HG03064 (cell line): ENCODE measurements around the gene HIPK2.

Experiments used
- ATAC-seq: cut with Tn5 transposase; IDR thresholded peaks from one replicate; pipeline ENCODE4 v1.9.1; 2021; ENCODE audit warnings: low read depth; ENCODE audit not compliant: unreplicated experiment

HIPK2 gene

GRCh38 chr7:139753081-139753692 lies 24.6 kb downstream of the HIPK2 start:
- no peak for ATAC-seq

DNA sequence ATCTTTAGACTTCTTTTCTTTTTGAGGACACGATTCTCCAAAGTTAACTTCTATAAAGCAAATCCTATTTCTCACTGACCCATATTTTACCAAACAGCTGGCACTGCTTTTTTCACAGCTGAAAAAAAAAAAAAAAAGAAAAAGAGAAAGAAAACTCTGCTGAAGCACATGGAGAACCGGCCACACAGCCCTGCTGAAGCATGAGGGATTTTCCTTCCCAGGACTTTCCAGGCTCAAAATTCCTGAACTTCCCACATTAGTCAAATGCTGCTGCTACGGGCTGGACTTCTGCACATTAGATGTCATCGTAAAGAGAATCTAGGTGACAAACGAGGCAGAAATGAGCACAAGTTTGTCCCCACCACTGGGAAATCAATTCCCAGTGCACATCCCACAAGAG lies 25.2 kb downstream of the HIPK2 start:
- no peak for ATAC-seq

DNA sequence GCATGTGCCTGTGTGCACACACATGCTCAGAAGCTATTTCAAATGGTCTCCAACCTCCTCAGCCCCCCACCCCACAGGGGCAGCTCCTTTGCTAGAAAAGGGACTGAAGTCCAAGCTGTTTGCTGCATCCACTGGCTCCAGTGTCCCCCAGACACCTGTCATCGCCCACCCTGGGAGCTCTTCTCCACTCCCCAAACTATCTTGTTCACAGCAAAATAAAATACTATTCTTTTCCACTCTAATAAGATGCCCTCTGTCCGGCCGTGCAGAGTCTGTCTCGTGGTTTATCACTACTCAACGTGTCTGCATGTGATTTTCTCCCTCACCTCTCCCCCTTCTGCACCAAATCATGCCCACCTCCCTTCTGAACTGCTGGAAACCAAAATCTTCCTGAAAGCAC lies 25.6 kb downstream of the HIPK2 start:
- no peak for ATAC-seq

GRCh38 chr7:139750459-139751095 lies 27.2 kb downstream of the HIPK2 start:
- ATAC-seq: no peak

- ATAC-seq: no peak
Measured at GRCh38 chr7:139749545-139749944, 28.3 kb downstream of the HIPK2 start.

GRCh38 chr7:139748941-139749340 lies 28.9 kb downstream of the HIPK2 start:
- no peak for ATAC-seq

GRCh38 chr7:139748373-139748765 lies 29.4 kb downstream of the HIPK2 start:
- ATAC-seq: no peak

DNA sequence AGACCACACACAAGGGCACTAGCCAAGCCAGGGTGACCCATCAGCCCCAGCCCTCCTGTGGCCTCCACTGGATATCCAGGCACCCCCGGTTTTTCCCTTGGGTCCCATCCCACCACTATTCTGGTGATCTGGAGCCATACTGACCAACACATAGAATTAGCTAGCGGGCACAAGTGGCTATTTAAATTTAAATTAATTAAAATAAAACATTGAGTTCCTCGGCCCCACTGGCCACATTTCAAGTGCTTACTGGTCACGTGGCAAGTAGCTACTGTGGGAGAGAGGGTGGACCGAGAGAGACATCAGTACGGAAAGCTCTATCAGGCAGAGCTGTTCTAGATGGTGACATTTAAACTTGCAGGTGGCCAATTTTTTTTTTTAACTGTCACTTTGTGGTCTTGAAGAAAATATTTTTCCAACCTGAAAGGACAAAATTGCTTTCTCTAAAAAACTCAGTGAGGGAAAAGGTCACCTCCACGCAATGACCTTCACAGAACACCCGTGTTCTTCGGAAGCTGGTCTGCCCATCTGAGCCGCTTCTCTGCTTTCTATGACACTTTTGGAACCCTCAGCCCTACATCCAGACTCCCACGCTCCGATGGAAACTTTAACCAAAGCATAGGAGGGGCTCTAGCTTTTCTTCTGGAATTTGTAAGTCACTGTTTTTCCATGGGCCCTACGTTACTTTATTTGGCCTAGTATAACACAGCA lies 30.0 kb downstream of the HIPK2 start:
- no peak for ATAC-seq

- no peak for ATAC-seq
Measured at GRCh38 chr7:139746652-139747051, 31.1 kb downstream of the HIPK2 start.

DNA sequence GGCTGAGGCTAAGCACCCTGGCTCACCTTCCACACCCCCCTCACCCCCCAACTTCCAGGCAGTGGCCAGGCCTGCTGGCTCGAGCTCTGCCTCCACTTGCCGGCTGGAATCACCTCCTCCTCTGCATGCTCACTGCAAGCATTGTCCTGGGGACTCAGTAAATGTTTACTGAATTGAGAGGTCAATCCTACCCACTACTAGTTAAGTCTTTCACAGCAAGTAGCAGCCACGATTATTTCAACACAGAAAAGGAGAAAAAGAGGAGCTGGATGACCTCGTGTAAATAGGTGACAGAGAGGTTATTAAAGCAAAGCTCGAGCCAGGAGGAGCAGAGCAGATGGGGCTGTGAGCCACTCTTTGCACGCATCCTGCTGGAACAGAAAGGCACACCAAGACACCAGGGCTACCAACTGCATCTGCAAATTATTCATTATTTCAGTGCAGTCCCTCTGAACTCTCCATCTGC lies 32.1 kb downstream of the HIPK2 start:
- ATAC-seq: no peak

DNA sequence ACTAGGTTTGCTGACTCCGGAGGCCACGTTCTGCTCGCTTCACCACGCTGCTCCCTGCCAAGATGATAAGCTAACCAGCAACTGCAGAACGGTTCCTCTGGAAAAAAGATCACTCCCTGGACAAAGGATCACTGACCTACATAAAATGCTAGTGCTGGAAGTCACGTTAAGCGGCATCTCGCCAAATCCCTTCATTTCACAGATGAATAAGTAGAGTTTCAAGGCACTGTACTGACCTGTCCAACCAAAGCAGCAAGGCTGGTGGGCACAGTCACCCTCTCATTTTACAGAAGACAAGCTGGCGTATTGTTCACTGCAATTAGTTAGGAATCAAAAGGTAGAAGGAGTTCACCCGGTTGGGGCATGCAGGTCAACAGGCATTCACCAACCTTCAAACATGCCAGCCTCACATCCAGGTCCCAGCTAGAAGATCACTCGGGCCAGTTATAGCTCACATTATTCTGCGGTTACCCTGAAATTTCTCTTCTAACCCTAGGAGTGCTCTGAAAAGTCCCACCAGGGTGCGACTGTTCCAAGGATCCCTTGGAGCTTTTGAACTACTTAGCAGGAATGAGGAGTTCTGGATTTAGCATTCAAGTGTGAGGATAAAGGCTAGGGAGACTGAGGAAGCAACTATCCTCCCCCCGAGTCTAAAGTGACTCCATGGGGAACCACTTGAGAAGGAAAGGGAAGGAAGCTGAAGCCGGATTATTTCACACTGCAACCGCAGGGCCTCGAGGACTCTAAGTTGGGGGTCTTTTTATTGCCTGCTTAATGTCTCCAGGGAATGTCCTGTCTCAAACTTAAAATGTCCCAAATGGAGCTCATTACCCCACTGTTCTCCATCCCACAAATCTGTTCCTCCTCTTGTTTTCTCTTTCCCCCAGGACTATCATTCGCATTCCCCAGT lies 32.8 kb downstream of the HIPK2 start:
- no peak for ATAC-seq

DNA sequence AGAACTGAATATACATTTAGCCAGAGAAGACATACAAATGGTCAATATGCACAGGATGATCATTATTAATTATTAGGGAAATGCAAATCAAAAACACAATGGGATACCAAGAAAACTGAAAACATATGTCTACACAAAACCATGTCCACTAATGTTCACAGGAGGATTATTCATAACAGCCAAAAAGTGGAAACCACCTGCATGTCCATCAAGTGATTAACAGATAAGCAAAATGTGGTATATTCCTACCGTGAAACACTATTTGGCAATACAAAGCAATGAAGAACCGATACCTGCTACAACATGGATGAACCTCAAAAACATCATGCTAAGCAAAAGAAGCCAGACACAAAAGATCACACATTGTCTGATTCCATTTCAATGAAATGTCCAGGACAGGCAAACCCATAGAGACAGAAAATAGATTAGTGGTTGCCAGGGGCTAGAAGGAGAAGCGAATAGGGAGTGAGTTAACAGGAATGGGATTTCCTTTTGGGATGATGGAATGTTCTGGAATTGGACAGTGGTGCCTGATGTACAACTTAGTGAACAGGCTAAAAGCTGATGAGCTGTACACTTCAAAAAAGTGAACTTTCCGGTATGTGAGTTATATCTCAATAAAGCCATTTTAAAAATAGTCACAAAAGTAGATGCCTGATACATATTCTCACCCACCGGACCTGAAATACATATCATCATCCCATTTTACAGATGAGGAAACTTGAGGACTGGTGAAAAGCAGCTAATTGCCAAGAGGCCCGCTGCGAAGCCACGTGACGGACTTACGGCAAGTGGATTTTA lies 33.6 kb downstream of the HIPK2 start:
- ATAC-seq: no peak

DNA sequence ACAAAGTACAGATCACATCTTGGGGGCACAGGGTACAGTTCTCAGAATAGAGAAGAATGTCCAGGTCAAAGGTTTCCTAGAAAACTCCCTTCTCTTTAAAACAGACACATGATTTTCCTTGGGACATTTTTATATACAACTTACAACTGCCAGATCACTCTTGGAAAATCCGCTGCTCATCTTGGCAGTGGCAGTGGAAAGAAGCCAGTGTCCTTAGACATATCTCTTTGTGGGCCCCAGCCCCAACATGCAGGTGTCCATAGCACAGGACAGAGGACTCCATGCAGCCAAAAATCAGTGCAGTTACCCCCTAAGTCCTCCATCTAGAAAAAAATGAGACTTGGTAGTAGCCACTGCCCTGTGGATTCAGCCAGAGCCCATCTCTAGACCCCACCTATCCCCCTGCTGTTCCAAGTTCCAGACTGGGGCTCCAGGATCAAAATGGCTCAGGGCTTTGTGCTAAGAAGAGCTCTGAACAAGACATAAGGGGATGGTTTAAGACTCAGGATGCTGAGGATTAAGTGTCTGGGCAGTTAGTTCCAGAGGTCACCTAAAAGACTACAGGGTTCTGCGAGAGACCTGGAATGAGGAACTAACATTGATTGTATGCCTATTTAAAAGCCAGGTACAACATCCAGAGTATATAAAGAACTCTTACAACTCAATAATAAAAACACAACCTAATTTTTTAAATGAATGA lies 34.4 kb downstream of the HIPK2 start:
- ATAC-seq: no peak

- no peak for ATAC-seq
Measured at GRCh38 chr7:139741789-139742344, 35.9 kb downstream of the HIPK2 start.

GRCh38 chr7:139741239-139741638 lies 36.6 kb downstream of the HIPK2 start:
- ATAC-seq: no peak

DNA sequence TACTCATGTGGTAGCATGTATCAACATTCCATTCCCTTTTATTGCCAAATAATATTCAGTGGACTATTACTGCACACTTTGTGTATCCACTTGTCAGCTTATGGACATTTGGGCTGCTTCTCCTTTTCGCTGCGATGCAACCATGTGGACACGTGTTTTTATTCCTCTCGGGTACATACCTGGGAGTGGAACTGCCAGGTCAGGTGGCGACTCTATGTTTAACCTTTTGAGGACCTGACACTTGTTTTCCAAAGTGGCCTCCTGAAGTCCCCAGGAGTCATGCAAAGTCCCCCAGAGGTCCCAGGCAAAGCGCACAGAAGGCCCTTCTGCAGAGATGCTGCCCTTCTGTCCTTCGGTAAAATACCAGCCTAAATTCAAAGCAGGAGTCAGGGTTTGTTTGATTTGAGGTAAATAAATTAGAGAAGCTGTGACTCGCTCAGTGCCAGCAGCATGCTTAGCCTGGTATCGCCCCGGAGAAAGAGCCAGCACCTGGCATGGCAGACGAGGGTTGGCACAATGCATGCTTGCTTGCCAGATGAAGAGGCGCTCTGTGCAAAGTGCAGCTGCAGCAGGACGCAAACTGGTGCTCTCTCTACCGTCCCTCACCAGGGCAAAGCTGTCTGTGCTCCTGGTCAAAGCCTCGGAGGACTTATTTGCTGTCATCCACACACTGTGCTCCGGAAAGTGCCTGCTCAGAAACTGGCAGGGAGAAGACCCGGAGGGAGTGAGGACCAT lies 37.8 kb downstream of the HIPK2 start:
- ATAC-seq: no peak

DNA sequence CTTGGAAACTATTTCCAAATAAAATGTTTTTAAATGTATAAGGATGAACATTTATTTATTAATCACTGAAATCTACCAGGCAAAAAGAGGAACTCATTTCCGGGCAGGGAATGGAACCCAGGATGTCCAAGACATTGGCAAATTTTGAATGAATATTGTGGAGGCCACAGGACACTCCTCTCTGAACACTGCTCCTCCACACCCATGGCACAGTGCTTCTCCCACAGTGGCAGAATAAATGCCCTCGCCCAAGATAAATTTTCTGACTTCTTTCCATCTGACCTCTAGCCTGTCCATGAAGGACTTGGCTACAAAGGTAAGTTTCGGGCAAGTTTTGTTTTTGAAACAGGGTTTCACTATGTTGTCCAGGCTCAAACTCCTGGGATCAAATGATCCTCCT lies 39.0 kb downstream of the HIPK2 start:
- ATAC-seq: no peak

GRCh38 chr7:139738101-139738489 lies 39.7 kb downstream of the HIPK2 start:
- no peak for ATAC-seq
